Osteocyte (in vitro differentiated cells): ENCODE measurements around the gene ACTMAP. TPM values are rescaled to one million over a fixed set of nuclear protein-coding genes. Genes with fewer than 3 reads are reported as not detected.

Experiments used
- DNase-seq: peaks from one replicate; pipeline ENCODE4 v3.0.0; 2021; ENCODE audit warnings: mixed read lengths; ENCODE audit not compliant: unreplicated experiment; ENCODE audit errors: extremely low spot score
- H3K27ac Mint-ChIP-seq: one replicate; pipeline ENCODE4 v1.8.0; 2021; ENCODE audit warnings: mild to moderate bottlenecking, mixed read lengths; ENCODE audit not compliant: unreplicated experiment
- H3K27me3 Mint-ChIP-seq: one replicate; pipeline ENCODE4 v1.8.0; 2021; ENCODE audit warnings: mixed read lengths; ENCODE audit not compliant: unreplicated experiment
- H3K36me3 Mint-ChIP-seq: one replicate; pipeline ENCODE4 v1.8.0; 2021; ENCODE audit warnings: mixed read lengths; ENCODE audit not compliant: unreplicated experiment
- H3K4me1 Mint-ChIP-seq: one replicate; pipeline ENCODE4 v1.8.0; 2021; ENCODE audit warnings: mixed read lengths; ENCODE audit not compliant: unreplicated experiment
- H3K4me3 Mint-ChIP-seq: one replicate; pipeline ENCODE4 v1.8.0; 2021; ENCODE audit warnings: mild to moderate bottlenecking, moderate library complexity, mixed read lengths; ENCODE audit not compliant: unreplicated experiment
- H3K9me3 Mint-ChIP-seq: one replicate; pipeline ENCODE4 v1.8.0; 2021; ENCODE audit warnings: mixed read lengths; ENCODE audit not compliant: unreplicated experiment
- total RNA-seq: library from RNA; stranded (reverse); gene quantifications from 2 replicates; pipeline ENCODE4 v1.2.1, GENCODE V29; 2021
- TF ChIP-seq, protein P1 (sequence below): fragments of 200-600 bp; sonication (generic); IDR thresholded peaks from 2 replicates; pipeline ENCODE4 v1.5.0; 2021; ENCODE audit warnings: antibody characterized with exemption, mild to moderate bottlenecking, moderate library complexity

ACTMAP gene
- total RNA-seq, 1 donor from 2014 or later = 14.6 TPM

DNA sequence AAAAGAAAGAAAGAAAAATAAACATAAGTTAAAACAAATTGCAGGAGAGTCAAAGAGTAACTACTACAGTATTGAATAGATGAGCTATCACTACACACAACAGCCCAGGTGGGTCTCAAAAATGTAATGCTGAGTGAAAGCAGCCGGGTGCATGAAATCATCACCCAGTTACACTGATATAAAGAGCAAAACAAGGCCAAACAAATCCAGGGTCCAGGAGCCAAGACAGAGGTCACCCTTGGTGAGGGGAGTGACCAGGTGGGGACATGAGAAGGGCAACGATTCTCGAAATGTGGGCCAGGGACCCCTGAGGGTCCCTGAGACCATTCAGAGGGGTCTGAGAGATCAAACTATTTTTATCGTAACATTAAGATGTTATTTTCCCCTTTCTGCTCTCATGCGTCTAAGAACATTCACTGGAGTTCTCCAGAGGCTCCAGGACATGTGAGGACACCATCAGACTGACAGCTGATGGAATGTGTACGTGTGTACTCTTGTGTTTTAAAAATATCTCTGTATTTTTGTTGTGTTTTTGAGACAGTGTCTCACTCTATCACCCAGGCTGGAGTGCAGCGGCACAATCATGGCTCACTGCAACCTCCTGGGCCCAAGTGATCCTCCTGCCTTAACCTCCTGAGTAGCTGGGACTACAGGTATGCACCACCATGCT is 44.2 kb downstream of the ACTMAP start:
- DNase-seq = no peak
- no peak overlapping the region for H3K27ac Mint-ChIP-seq
- H3K27me3 Mint-ChIP-seq = no peaks in the 10 kb centered on the region
- peaks cover 35% of the 10 kb centered on the region for H3K36me3 Mint-ChIP-seq
- no peaks in the 10 kb centered on the region for H3K9me3 Mint-ChIP-seq
- TF ChIP-seq, protein P1, sequence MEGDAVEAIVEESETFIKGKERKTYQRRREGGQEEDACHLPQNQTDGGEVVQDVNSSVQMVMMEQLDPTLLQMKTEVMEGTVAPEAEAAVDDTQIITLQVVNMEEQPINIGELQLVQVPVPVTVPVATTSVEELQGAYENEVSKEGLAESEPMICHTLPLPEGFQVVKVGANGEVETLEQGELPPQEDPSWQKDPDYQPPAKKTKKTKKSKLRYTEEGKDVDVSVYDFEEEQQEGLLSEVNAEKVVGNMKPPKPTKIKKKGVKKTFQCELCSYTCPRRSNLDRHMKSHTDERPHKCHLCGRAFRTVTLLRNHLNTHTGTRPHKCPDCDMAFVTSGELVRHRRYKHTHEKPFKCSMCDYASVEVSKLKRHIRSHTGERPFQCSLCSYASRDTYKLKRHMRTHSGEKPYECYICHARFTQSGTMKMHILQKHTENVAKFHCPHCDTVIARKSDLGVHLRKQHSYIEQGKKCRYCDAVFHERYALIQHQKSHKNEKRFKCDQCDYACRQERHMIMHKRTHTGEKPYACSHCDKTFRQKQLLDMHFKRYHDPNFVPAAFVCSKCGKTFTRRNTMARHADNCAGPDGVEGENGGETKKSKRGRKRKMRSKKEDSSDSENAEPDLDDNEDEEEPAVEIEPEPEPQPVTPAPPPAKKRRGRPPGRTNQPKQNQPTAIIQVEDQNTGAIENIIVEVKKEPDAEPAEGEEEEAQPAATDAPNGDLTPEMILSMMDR = no peak
- H3K4me3 Mint-ChIP-seq = no peak overlapping the region
- no peaks in the 10 kb centered on the region for H3K4me1 Mint-ChIP-seq

DNA sequence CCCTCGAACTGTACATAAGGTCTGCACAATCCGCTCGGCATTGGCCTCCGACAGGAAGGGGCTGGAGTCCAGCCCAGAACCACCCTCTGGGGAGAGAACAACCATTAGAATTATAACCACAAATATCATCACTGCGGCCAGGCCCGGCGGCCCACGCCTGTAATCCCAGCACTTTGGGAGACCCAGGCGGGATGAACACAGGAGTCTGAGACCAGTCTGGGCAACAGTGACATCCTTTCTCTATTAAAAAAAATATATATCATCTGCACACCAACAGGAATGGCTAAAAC is 45.0 kb downstream of the ACTMAP start:
- no peak for DNase-seq
- H3K27ac Mint-ChIP-seq = no peak overlapping the region
- TF ChIP-seq, protein P1 = no peak
- H3K9me3 Mint-ChIP-seq = no peaks in the 10 kb centered on the region
- H3K27me3 Mint-ChIP-seq = no peaks in the 10 kb centered on the region
- H3K4me3 Mint-ChIP-seq = no peak overlapping the region
- peaks cover 31% of the 10 kb centered on the region for H3K36me3 Mint-ChIP-seq
- no peaks in the 10 kb centered on the region for H3K4me1 Mint-ChIP-seq

DNA sequence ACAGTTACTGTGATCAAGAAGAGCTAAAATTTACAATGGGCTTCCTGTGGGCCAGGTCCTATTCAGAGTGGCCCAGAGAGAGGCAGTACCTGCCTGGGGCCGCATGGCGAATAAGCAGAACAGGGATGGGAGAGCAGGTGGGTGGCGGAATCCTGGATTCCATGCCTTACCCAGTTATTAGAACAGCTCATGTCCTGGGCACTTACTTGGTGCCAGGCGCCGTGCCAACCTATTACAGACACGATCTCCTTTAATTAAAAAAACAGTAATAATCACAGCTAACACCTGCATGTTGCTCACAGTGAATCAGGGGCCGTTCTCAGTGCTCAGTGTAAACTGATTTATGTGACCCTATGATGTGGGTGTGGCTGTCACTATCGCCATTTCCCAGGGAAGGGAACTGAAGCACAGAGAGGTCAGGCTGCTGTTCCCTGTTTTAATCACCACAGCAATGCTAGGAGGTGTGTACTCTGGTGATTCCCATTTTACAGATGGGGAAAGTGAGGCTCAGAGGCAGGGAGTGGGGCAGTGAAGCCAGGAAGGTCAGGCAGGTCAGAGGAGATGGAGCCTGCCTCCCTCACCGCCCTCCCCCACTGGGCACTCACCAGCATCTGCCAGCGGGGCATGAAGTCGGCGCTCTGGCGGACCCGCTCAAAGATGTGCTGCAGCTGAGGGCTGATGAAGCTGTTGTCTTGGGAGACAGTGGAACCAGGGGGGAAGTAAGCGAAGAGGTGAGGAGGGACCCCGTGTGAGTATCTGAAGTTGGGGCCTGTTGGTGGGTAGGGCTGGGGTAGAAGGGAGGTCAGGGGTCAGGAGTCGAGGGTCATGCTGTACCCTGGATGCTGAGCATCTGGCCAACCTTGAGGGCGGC is 45.6 kb downstream of the ACTMAP start:
- peaks cover 31% of the 10 kb centered on the region for H3K36me3 Mint-ChIP-seq
- DNase-seq = no peak
- H3K9me3 Mint-ChIP-seq = no peaks in the 10 kb centered on the region
- H3K4me1 Mint-ChIP-seq = no peaks in the 10 kb centered on the region
- TF ChIP-seq, protein P1 = no peak
- no peak overlapping the region for H3K27ac Mint-ChIP-seq
- no peak overlapping the region for H3K4me3 Mint-ChIP-seq
- no peaks in the 10 kb centered on the region for H3K27me3 Mint-ChIP-seq

GRCh38 chr19:40703029-40703755 is 47.1 kb downstream of the ACTMAP start:
- Mint-ChIP-seq H3K9me3 (no peaks in the 10 kb centered on the region), H3K27ac (no peak overlapping the region), H3K27me3 (no peaks in the 10 kb centered on the region), H3K4me1 (no peaks in the 10 kb centered on the region), H3K36me3 (peaks cover 26% of the 10 kb centered on the region), H3K4me3 (no peak overlapping the region)
- DNase-seq = no peak
- TF ChIP-seq, protein P1 = no peak
